Forelimb muscle (tissue), 1 donor: Measurements from ENCODE around the gene MEDAG. TPM values are rescaled to one million over a fixed set of nuclear protein-coding genes. Genes with fewer than 3 reads are reported as not detected.

Source experiments
- DNase-seq: peaks from one replicate; pipeline ENCODE4 v3.0.0-alpha.2; 2013; ENCODE audit warnings: low read depth
- polyA plus RNA-seq: library from polyadenylated mRNA; unstranded; fragments of 120-200 nt; gene quantifications from one replicate; pipeline ENCODE4 v1.2.1, GENCODE V29; 2013; ENCODE audit not compliant: insufficient read length

Gene MEDAG
- polyA plus RNA-seq, 1 donor, result 8.4 TPM

GRCh38 chr13:30872685-30873461, 33.2 kb upstream of the MEDAG start:
- DNase-seq, result no peak

- no peak for DNase-seq
Measured at GRCh38 chr13:30873499-30873898, 32.6 kb upstream of the MEDAG start.

DNA sequence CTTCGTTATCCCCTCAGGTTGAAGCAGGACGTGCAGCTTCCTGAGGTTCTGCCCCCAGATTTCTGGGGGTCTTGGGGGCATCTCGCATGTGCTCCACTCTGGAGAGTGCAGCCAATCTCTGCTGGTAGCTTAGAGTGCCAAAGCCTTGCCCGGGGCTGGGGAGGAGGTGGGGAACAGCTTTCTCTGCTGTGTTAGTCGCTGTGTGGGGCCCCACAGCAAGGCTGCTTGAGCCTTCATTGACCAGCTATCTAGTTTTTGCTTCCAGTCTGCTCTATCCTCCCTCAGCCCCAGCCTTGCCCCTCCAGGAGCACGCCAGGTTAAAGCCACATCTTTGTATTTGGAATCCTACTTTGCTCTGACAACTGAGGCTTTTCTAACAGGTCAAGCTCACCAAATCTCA, 32.0 kb upstream of the MEDAG start:
- no peak for DNase-seq

DNA sequence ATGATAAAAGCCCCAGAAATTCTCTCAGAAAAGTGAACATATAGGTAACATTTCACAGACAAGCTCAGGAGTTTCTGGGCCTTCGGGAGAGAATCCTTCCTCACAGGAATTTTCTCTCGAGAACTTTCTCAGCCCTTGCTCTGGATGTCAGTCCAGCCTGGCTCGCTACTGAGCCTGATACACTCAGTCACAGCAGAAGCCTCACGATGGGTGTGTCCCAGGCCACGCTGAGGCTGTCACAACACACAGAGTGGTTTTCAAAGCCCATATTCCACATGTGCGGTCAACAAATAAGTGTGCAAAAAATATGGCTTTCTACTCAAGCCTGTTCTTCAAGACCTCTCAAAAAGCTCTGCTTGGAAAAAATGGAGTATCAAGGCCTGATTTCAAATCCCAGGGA, 31.5 kb upstream of the MEDAG start:
- DNase-seq, result no peak

- DNase-seq, result no peak
Measured at GRCh38 chr13:30877335-30877734, 28.7 kb upstream of the MEDAG start.

GRCh38 chr13:30880151-30880855, 25.8 kb upstream of the MEDAG start:
- DNase-seq, result no peak

- DNase-seq, result no peak
Measured at GRCh38 chr13:30880856-30881155, 25.3 kb upstream of the MEDAG start.

GRCh38 chr13:30881191-30881651, 24.9 kb upstream of the MEDAG start:
- no peak for DNase-seq

GRCh38 chr13:30882026-30882850, 23.8 kb upstream of the MEDAG start:
- DNase-seq, result no peak

DNA sequence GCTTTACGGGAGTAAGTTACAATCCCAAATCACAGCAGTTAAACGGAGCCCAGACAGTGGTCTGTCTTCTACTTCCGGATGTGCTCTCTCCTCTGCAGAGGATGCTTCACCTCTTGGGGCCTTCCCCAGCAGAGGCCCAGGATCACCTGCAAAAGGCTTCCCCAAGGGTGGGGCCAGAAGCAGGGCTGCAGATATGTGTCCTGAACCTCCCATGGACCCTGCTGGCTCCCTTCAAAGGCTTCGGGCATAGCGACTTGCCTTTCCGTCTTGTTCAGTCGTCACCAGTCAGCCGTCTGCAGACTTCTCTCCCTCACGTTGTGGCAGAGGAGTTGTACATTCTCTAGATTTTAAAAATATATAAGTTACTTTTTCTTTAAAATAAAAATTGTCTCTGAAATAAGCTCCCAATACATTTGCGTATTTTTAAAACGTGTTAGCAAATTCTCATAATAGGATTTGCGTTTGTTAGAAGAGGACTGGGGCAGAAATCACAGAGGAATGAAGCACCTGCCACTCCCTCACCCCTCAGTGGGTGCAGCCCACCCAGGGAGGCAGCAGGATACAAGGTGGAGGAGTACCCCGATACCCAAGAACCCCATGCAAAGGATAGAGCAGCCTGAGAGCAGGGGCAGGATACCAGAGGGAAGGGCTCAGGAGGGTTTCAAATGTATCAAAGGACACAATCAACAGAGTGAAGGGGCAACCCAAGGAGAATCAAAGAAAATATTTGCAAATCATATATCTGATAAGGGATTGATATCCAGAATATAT, 22.9 kb upstream of the MEDAG start:
- no peak for DNase-seq

GRCh38 chr13:30884543-30884942, 21.5 kb upstream of the MEDAG start:
- no peak for DNase-seq

GRCh38 chr13:30889196-30889690, 16.8 kb upstream of the MEDAG start:
- no peak for DNase-seq

DNA sequence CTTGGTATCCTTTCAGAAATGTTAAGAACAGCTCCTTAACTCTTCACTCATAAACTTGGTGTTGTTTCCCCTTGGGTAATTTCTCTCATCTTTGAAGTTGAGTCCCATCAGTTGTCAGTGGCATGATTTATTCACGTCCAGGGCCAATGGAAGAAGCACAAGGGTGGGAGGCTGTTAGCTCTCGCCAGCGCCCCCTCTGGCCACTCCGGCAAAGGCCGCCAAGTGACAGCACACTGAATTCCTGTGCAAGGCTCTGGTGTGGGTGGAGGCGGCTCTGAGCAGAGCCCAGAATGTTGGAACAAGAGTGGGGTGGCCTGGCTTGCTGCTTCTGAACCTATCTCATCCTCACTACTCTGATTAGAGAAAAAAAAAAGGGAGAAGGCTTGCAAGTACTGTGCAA, 13.1 kb upstream of the MEDAG start:
- DNase-seq, result no peak

GRCh38 chr13:30895773-30896172, 10.3 kb upstream of the MEDAG start:
- DNase-seq, result no peak

DNA sequence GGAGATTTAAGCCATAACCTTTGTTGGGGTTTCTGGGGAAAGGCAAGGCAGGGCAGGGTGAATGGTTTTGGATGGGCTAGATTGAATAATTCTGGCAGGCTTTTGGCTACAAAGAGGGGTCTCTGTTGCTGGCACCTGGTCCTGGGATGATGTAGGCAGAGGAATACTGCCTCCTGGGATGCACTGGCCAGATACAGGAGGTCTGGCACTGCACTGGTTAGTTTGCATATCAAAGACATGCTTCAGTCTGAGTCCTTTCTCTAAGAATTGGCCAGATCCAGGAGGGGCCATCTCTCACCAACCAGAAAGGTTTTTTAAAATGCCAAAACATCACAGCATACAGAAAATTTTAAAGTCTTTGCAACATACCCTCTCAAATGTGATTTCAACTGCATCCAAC, 8.0 kb upstream of the MEDAG start:
- no peak for DNase-seq

GRCh38 chr13:30898678-30899241, 7.3 kb upstream of the MEDAG start:
- DNase-seq, result peak; percentile 56

GRCh38 chr13:30900436-30900835, 5.6 kb upstream of the MEDAG start:
- DNase-seq, result no peak

GRCh38 chr13:30900952-30901749, 4.9 kb upstream of the MEDAG start:
- DNase-seq, result no peak

DNA sequence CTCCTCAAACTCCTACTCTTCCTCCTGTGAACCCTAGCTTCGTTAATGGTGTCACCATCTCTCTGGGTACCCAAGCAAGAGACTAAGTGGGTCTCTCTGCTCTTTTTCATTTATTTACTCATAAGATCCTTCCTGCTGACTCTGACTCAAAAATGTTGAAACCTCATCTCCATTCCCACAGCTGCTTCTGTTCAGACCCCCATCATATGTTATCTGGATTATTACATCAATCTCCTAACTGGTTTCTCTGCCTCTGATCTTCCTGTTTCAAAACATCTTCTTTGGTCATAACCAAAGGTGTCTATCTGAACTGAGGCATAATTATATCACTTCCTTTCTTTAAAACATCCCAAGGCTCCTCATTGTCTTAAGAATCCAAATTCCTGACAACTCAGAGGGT, 2.0 kb upstream of the MEDAG start:
- DNase-seq, result no peak

- DNase-seq, result no peak
Measured at GRCh38 chr13:30906411-30907051, 460 bp downstream of the MEDAG start.
